Fibroblast of villous mesenchyme (primary cell): ENCODE measurements around the gene POLR2I. TPM values are rescaled to one million over a fixed set of nuclear protein-coding genes. Genes with fewer than 3 reads are reported as not detected.

Experiments
- DNase-seq: peaks from one replicate; pipeline ENCODE4 v3.0.0-alpha.2; 2010; ENCODE audit warnings: low read depth
- H3K4me3 ChIP-seq: 2 replicates; pipeline ENCODE4 v1.5.1; 2011; ENCODE audit warnings: low read depth, mild to moderate bottlenecking, low read length
- total RNA-seq: library from RNA; depleted of rRNA; stranded (reverse); fragments of >200 nt; gene quantifications from 2 replicates; pipeline ENCODE4 v1.2.3, GENCODE V29; 2012
- TF ChIP-seq, protein P1 (sequence below): IDR thresholded peaks from 2 replicates; pipeline ENCODE4 v1.5.1; 2012; ENCODE audit warnings: low read depth, mild to moderate bottlenecking, low read length; ENCODE audit not compliant: insufficient read depth

The POLR2I gene
- total RNA-seq, 1 donor: 26.8 TPM

DNA sequence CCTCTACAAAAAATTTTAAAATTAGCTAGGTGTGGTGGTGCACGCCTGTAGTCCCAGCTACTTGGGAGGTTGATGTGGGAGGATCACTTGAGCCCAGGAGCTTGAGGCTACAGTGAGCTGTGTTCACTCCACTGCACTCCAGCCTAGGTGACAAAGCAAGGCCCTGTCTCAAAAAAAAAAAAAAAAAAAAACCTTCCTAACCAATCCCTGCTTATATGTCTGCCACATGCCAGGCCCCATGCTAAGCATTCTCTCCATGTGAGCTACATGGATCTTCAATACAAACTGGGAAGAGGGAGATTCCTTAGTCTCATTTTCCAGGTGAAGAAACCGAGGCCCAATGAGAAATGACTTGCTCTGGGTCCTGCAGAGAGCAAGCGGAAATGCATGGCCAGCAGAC is 6.0 kb downstream of the POLR2I start:
- no peak for DNase-seq
- H3K4me3 ChIP-seq: no peak overlapping the region
- TF ChIP-seq, protein P1, sequence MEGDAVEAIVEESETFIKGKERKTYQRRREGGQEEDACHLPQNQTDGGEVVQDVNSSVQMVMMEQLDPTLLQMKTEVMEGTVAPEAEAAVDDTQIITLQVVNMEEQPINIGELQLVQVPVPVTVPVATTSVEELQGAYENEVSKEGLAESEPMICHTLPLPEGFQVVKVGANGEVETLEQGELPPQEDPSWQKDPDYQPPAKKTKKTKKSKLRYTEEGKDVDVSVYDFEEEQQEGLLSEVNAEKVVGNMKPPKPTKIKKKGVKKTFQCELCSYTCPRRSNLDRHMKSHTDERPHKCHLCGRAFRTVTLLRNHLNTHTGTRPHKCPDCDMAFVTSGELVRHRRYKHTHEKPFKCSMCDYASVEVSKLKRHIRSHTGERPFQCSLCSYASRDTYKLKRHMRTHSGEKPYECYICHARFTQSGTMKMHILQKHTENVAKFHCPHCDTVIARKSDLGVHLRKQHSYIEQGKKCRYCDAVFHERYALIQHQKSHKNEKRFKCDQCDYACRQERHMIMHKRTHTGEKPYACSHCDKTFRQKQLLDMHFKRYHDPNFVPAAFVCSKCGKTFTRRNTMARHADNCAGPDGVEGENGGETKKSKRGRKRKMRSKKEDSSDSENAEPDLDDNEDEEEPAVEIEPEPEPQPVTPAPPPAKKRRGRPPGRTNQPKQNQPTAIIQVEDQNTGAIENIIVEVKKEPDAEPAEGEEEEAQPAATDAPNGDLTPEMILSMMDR: no peak

- TF ChIP-seq, protein P1: no peak
- H3K4me3 ChIP-seq: no peak overlapping the region
- no peak for DNase-seq
Measured at GRCh38 chr19:36106991-36107390, 7.7 kb downstream of the POLR2I start.

DNA sequence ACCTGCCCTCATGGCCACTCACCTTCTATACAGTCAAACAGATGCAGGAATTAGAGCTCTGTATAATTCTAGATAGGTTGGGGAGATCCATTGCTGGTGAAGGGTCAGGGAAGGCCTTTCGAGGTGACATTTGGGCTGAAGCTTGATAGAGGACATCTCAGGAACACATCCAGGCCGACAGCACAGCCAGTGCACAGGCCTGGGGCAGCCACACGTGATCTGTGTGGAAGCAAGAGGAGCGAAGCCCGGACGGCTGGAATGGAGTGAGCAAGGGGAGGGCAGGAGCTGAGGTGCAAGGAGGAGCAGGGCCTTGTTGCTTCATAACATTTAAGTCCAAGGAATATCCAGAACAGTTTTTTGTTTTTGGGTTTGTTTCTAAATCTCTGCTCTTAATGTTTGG is 8.2 kb downstream of the POLR2I start:
- TF ChIP-seq, protein P1: no peak
- no peak overlapping the region for H3K4me3 ChIP-seq
- no peak for DNase-seq

DNA sequence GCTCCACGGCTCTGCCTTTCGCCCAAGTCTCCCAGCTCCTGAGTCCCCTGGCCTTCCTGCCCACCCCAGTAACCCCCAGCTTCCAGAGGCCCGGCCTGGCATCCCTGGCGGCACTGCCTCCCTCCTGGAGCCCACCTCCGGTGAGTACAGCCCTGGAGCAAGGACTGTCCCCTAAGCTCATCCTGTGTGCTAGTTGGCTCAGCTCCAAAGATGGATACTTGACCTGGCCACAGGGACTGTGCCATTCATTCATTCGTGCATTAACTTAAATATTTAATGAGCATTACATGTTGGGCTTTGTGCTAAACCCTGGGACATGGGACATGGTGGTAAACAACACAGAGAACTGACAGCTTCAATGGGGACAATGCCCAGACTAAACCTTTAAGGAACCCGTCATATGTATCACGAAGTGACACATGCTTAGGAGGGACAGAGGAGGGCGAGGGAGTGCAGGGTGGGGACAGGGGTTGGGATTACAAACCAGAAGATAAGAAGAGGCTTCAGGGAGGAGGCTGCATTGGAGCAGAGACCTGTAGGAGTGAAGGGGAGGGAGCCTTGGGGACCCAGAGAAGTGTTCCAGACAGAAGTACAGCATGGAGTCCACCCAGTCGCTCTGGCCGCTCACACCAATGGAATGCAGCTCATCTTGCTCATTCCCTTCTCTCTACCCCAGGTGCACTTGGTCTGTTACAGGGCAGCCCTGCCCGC is 10.7 kb downstream of the POLR2I start:
- DNase-seq: no peak
- TF ChIP-seq, protein P1: no peak
- no peak overlapping the region for H3K4me3 ChIP-seq

GRCh38 chr19:36103040-36103626 is 11.5 kb downstream of the POLR2I start:
- no peak overlapping the region for H3K4me3 ChIP-seq
- TF ChIP-seq, protein P1: no peak
- no peak for DNase-seq

DNA sequence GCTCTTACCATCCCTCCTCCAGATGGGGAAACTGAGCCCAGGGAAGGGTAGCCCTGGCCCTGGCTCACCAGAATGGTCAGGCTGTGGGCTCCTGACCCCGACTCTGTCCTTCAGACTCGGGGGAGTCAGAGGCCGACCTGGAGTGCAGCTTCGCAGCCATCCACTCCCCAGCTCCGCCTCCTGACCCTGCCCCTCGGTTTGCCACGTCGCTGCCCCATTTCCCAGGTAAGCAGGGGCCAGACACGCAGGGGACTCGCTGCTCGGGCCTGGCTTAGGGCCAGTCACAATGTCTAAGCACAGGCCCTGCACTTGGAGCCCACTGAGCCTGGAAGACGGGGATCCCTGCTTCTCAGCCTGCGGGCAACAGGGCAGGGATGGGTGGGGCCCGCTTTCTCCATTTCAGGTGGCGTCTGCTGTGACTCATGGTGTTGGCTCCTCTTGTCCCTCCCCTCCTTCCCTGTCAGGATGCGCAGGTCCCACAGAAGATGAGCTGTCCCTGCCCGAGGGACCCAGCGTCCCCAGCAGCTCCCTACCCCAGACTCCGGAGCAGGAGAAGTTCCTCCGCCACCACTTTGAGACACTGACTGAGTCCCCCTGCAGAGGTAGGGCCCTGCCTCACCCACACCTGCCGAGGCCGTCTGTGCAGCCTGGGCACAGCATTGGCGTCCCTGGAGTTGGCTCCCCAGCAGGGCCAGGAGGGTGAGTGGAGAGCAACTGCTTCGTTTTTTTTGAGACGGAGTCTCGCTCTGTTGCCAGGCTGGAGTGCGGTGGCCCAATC is 12.9 kb downstream of the POLR2I start:
- no peak for DNase-seq
- no peak overlapping the region for H3K4me3 ChIP-seq
- TF ChIP-seq, protein P1: no peak
